ENCODE data around the gene R3HDM2.

GRCh38 chr12:57235017-57235727 is 195.7 kb downstream of the R3HDM2 start:
- TF ChIP-seq YY1 (IDR thresholded peaks at IDR 0.05; ENCODE audit: insufficient read depth, insufficient read length) (no peak), ZNF274 (IDR thresholded peaks at IDR 0.05; ENCODE audit: low read depth, low read length) (no peak), SUZ12 (IDR thresholded peaks at IDR 0.05; ENCODE audit: extremely low read depth, insufficient read depth, insufficient read length) (no peak)
